ENCODE data around the gene ARTN. TPM values are rescaled to one million over a fixed set of nuclear protein-coding genes. Genes with fewer than 3 reads are reported as not detected.
A peak's percentile ranks its signal among the peaks of the same experiment; 100 is the strongest.

Gene ARTN
- total and polyA plus RNA-seq, 9 of the 15 experiments (the other 6 are each of a cell fraction or from before 2014, with no cell fraction given), result 0.06 to 0.38 TPM; not detected in 7

- H3K27me3 ChIP-seq (ENCODE audit: control insufficient read depth in 2 of 2, insufficient read depth in 2 of 2, low read length in 2 of 2), result no peaks in the 10 kb centered on the region
- POLR2A ChIA-PET, result interaction anchor here (0.6 to 1.7 kb wide), 5 partner anchors 17 to 179 kb away, joined by 3 to 6 read pairs (median 3); no protein-coding TSS in a partner anchor
- DNase-seq (ENCODE audit: extremely low read depth in 1 of 4, low spot score in 3 of 4) (no peak), ATAC-seq (no peak), FAIRE-seq (no peak)
- 81% methylated on average over 13 of the region's 13 CpGs for WGBS (ENCODE audit: insufficient coverage, low coverage, missing lambda C conversion rate)
- 0 out of 2 replicates have a peak, but pooled peaks cover 7% of the 10 kb centered on the region for H4K20me1 ChIP-seq (replicated peaks; ENCODE audit: control insufficient read depth, insufficient read depth, low read length)
- CTCF ChIA-PET (ENCODE audit: low intra/inter-chr PET ratio), result no interaction called here
- no peak overlapping the region for H3K4me3 ChIP-seq
- TF ChIP-seq MCM5 (IDR thresholded peaks at IDR 0.05; ENCODE audit: low read depth), result no peak
- no peak for TF ChIP-seq TFAP4 (CRISPR knock-in tag; IDR thresholded peaks at IDR 0.05; ENCODE audit: borderline replicate concordance)
- no peak for TF ChIP-seq MBD2 (IDR thresholded peaks at IDR 0.05; ENCODE audit: borderline replicate concordance, low read depth)
- no peak for TF ChIP-seq RBBP5 (IDR thresholded peaks at IDR 0.05; ENCODE audit: borderline replicate concordance, insufficient read depth, low read length, poor library complexity, severe bottlenecking)
- TF ChIP-seq RBFOX2 (IDR thresholded peaks at IDR 0.05; ENCODE audit: low read depth, low read length), result peak; percentile 12; the same call in 1 of the 2 replicates
- H2AFZ ChIP-seq (ENCODE audit: low read depth, low read length), result no peak overlapping the region
- peaks cover 19 to 40% of the 10 kb centered on the region in 2 experiments for H3K4me1 ChIP-seq (replicated peaks in 1 of 2; ENCODE audit: control insufficient read depth in 2 of 2, insufficient read depth in 2 of 2, low read length in 2 of 2)
- no peaks in the 10 kb centered on the region for H3K9me1 ChIP-seq (ENCODE audit: control insufficient read depth, insufficient read depth, low read length)
- in situ Hi-C loops (cut with MboI) (no loop called here), intact Hi-C loops (cut with micrococcal nuclease) (loop anchor here (5.0 kb wide), 1 partner anchor 88 kb away; no protein-coding TSS in a partner anchor)
- no peak overlapping the region for H3K4me2 ChIP-seq (ENCODE audit: insufficient read depth, low read length)
- peaks cover 42% of the 10 kb centered on the region for H3K79me2 ChIP-seq (ENCODE audit: control insufficient read depth, insufficient read depth, low read length)
- H3K9me3 ChIP-seq (replicated peaks; ENCODE audit: control insufficient read depth, insufficient read depth, low read depth, low read length), result no peaks in the 10 kb centered on the region
- no TSS peak for BruUV-seq (replicated peaks)
- peaks cover 18% of the 10 kb centered on the region for H3K36me3 ChIP-seq (ENCODE audit: control insufficient read depth, insufficient read depth, low read length)
- H3K9ac ChIP-seq (ENCODE audit: insufficient read depth in 1 of 2, low read depth in 2 of 2, low read length in 2 of 2), result peak overlapping the region in 1 of 2 experiments; percentile 59; a peak in 2 of 4 replicates
- H3K27ac ChIP-seq (ENCODE audit: extremely low read depth, low read depth, low read length), result no peak overlapping the region
Observed at GRCh38 chr1:43949678-43950077, 16.1 kb downstream of the ARTN start.

All from K562 (cell line).